Neural cell (in vitro differentiated cells): Measurements from ENCODE around the gene TMBIM4.
"Not testable (repeated sequence)": the region's sequence is repeated elsewhere in the genome, so short reads cannot be mapped to it uniquely, and the experiment has no call there.

Experiments
- CTCF ChIP-seq: fragments of 450-650 bp; IDR thresholded peaks from 2 replicates; pipeline ENCODE4 v1.5.1; 2014; ENCODE audit warnings: antibody characterized with exemption, mild to moderate bottlenecking, moderate library complexity; ENCODE audit not compliant: poor library complexity, severe bottlenecking
- EP300 ChIP-seq: fragments of 450-650 bp; conservative IDR thresholded peaks from 2 replicates; pipeline ENCODE4 v1.6.1; 2014; ENCODE audit warnings: antibody characterized with exemption, mild to moderate bottlenecking, moderate library complexity; ENCODE audit not compliant: poor library complexity, severe bottlenecking
- EZH2 ChIP-seq: fragments of 200-600, 300-800 bp; shearing (Covaris generic), sonication (generic); IDR thresholded peaks from 2 replicates; pipeline ENCODE4 v1.6.1; 2014; ENCODE audit warnings: antibody characterized with exemption, low read length, borderline replicate concordance, mild to moderate bottlenecking; ENCODE audit not compliant: insufficient read depth, poor library complexity, severe bottlenecking
- POLR2AphosphoS5 ChIP-seq: IDR thresholded peaks from 2 replicates; pipeline ENCODE4 v1.6.1; 2012
- RAD21 ChIP-seq: fragments of 450-650 bp; conservative IDR thresholded peaks from 2 replicates; pipeline ENCODE4 v1.6.1; 2014; ENCODE audit warnings: antibody characterized with exemption, mild to moderate bottlenecking, moderate library complexity
- TAF1 ChIP-seq: IDR thresholded peaks from 2 replicates; pipeline ENCODE4 v1.6.1; 2012; ENCODE audit warnings: low read depth
- TF ChIP-seq, protein P1 (sequence below): IDR thresholded peaks from 2 replicates; pipeline ENCODE4 v1.6.1; 2012; ENCODE audit warnings: borderline replicate concordance

DNA sequence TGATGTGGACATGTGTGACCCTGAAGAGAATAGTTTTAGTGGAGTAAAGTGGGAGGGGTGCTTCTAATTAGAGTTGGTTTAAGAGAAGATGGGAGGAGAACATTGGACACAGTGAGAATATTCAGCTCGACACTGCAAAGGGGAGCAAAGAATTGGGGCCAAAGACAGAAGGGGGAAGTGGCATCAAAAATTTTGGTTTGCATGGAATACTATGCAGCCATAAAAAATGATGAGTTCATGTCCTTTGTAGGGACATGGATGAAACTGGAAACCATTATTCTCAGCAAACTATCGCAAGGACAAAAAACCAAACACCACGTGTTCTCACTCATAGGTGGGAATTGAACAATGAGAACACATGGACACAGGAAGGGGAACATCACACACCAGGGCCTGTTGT, 15.0 kb upstream of the TMBIM4 start:
- not testable (repeated sequence) for TF ChIP-seq CTCF, EZH2, EP300, TAF1, POLR2AphosphoS5, RAD21
- TF ChIP-seq, protein P1, sequence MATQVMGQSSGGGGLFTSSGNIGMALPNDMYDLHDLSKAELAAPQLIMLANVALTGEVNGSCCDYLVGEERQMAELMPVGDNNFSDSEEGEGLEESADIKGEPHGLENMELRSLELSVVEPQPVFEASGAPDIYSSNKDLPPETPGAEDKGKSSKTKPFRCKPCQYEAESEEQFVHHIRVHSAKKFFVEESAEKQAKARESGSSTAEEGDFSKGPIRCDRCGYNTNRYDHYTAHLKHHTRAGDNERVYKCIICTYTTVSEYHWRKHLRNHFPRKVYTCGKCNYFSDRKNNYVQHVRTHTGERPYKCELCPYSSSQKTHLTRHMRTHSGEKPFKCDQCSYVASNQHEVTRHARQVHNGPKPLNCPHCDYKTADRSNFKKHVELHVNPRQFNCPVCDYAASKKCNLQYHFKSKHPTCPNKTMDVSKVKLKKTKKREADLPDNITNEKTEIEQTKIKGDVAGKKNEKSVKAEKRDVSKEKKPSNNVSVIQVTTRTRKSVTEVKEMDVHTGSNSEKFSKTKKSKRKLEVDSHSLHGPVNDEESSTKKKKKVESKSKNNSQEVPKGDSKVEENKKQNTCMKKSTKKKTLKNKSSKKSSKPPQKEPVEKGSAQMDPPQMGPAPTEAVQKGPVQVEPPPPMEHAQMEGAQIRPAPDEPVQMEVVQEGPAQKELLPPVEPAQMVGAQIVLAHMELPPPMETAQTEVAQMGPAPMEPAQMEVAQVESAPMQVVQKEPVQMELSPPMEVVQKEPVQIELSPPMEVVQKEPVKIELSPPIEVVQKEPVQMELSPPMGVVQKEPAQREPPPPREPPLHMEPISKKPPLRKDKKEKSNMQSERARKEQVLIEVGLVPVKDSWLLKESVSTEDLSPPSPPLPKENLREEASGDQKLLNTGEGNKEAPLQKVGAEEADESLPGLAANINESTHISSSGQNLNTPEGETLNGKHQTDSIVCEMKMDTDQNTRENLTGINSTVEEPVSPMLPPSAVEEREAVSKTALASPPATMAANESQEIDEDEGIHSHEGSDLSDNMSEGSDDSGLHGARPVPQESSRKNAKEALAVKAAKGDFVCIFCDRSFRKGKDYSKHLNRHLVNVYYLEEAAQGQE = not testable (repeated sequence)
